Measurements from ENCODE around the gene MTPN.

GRCh38 chr7:135910393-135911036 lies 66.6 kb downstream of the MTPN start:
- no peak for TF ChIP-seq CTCF (IDR thresholded peaks at IDR 0.05)
- TF ChIP-seq EP300 (IDR thresholded peaks at IDR 0.05), result no peak
- TF ChIP-seq POLR2A (IDR thresholded peaks at IDR 0.05), result no peak
